OCI-LY3 (cell line): ENCODE results near the gene PRSS56.

Source experiments
- CTCF ChIP-seq: fragments of 200-600, 300-600 bp; sonication (generic); IDR thresholded peaks from 2 replicates; pipeline ENCODE4 v1.5.1; 2014; ENCODE audit warnings: antibody characterized with exemption, low read length, low read depth
- EZH2phosphoT487 ChIP-seq: fragments of 200-600 bp; shearing (Covaris generic); IDR thresholded peaks from 2 replicates; pipeline ENCODE4 v1.6.1; 2018; ENCODE audit warnings: antibody characterized with exemption, mixed run types, low read depth

- no peak for TF ChIP-seq CTCF
- TF ChIP-seq EZH2phosphoT487, result no peak
These were observed 36.1 kb upstream of the PRSS56 start for GRCh38 chr2:232483923-232484627.
